GM12873 (cell line): ENCODE data around the gene ZBTB49.

Experiments
- CTCF ChIP-seq: IDR thresholded peaks from 2 replicates; pipeline ENCODE4 v1.5.1; 2012; ENCODE audit warnings: low read depth, mild to moderate bottlenecking, moderate library complexity, low read length, control low read depth; ENCODE audit not compliant: insufficient read depth; ENCODE audit errors: missing control alignments

Gene ZBTB49

GRCh38 chr4:4288098-4288497 lies 2.0 kb upstream of the ZBTB49 start:
- no peak for TF ChIP-seq CTCF

GRCh38 chr4:4289055-4289454 lies 996 bp upstream of the ZBTB49 start:
- TF ChIP-seq CTCF = no peak

- no peak for TF ChIP-seq CTCF
Measured at GRCh38 chr4:4289597-4289940, 482 bp upstream of the ZBTB49 start.

- TF ChIP-seq CTCF = no peak
Measured at GRCh38 chr4:4293279-4293678, 3.2 kb downstream of the ZBTB49 start.

- no peak for TF ChIP-seq CTCF
Measured at GRCh38 chr4:4296283-4296846, 6.3 kb downstream of the ZBTB49 start.

GRCh38 chr4:4299006-4299405 lies 9.0 kb downstream of the ZBTB49 start:
- no peak for TF ChIP-seq CTCF

GRCh38 chr4:4302001-4302400 lies 11.9 kb downstream of the ZBTB49 start:
- no peak for TF ChIP-seq CTCF

- TF ChIP-seq CTCF = no peak
Measured at GRCh38 chr4:4302416-4302815, 12.4 kb downstream of the ZBTB49 start.
